Esophagus mucosa (tissue), 1 donor: ENCODE results near the gene VPS51. TPM values are rescaled to one million over a fixed set of nuclear protein-coding genes. Genes with fewer than 3 reads are reported as not detected.

ENCODE experiments used
- ATAC-seq: fragments of 200-7000 bp; cut with Tn5 transposase; one replicate; pipeline ENCODE4 v1.9.1; 2020
- total RNA-seq: library from RNA; stranded (reverse); gene quantifications from one replicate; pipeline ENCODE4 v1.2.4, GENCODE V29; 2023
- donor health status: DM: yes; HTN: yes; CAD: no.

The VPS51 gene
- 76.4 TPM for total RNA-seq

DNA sequence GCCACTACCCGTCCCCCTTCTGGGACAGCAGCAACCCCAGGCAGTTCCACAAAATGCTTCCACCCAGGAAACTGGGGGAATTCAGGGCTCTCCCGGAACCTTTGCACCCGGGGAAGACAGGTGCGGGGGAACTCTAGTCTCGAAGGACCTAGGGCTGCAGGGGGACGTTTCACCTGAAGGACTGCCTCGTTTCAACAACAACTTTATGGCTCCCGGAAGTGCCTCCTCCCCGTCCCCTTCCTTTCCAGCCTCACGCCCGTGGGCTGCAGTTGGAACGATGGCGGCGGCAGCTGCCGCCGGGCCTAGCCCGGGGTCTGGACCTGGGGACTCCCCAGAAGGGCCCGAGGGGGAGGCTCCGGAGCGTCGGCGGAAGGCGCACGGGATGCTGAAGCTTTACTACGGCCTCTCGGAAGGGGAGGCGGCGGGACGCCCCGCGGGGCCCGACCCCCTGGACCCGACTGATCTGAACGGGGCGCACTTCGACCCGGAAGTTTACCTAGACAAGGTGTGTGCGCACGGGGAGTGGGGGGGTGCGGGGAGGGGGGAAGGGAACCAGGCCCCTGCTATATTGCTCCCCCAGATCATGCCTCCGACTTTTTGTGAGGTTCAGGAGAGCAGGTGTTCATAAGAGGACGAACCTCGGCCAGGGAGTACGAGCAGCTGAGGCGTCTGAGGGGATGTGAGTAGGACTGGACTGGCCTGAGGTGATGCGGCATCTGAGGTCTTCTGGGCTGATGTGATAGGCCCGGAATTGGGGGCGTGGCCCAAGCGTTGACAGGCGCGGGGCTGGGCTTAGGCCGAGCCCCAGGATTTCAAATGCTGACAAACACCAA is at the start of gene VPS51:
TSS of gene VPS51 (plus strand) at position 241 of the 833 bp plus-strand sequence. CDS start at position 278, 37 bp downstream.
- ATAC-seq = peak; percentile 92

GRCh38 chr11:65047581-65048422 is 48.2 kb upstream of the VPS51 start:
- peak; percentile 4 for ATAC-seq

DNA sequence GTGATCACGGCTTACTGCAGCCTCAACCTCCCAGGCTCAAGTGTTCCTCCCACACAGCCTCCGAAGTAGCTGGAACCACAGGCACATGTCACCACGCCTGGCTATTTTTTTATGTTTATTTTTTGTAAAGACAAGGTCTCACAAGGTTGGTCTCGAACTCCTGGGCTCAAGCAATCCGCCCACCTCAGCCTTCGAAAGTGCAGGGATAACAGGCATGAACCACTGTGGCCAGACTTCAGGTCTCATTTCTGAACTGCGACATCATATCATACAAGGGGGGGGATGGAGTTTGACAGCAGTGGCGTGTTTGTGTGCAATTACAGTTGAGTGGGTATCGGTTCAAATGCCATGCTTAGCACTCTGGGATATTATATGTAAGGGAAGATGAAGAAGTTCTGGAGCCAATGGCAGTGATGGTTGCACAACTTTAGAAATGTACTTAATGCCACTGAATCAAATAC is 44.6 kb upstream of the VPS51 start:
- ATAC-seq = no peak

DNA sequence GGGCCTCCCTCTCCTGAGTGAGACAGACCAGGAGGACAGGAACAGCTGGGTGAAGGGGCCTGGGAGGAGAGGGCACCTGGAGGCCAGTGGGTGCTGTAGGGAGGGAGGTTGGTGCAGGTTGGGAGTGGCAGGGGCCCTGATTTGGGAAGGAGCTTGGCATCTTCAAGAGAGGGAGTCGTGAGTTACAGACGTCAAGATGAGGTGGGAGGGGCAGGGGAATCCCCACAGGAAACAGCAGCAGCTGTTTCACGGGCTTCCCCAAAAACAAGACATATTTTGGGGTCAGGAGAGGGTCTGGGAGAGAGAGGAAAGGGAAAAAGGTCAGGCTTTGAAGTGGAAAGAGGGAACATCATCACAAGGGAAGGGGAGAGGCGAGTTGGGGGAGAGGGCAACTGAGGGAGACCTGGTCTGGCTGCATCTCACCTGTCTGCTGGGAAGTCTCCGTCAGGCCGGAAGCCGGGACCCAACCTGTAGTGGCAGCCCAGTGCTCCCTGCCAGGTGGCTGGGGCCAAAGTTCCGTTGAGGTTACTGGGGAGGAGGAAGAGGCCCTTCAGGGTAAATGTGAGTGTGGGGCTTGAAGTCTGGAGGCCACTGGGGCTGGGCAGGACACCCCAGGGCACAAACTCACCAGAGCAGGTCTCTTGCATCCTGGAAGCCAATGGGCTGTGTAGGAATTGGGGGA is 42.0 kb upstream of the VPS51 start:
- no peak for ATAC-seq

DNA sequence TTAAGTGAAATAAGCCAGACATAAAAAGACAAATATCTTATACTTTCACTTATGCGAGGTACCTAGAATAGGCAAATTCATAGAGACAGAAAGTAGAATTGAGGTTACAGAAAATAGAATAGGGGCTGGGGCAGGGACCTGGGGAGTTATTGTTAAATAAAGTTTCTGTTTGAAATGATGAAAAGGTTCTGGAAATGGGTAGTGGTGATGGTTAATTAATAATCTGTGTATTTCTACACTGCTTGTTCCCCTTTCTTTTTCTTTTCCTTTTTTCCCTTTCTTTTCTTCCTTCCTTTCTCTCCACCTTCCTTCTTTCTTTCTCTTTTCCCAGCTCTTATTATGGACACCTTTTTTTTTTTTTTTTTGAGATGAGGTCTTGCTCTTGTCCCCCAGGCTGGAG is 40.5 kb upstream of the VPS51 start:
- no peak for ATAC-seq

- no peak for ATAC-seq
Measured at GRCh38 chr11:65056999-65057398, 39.0 kb upstream of the VPS51 start.

DNA sequence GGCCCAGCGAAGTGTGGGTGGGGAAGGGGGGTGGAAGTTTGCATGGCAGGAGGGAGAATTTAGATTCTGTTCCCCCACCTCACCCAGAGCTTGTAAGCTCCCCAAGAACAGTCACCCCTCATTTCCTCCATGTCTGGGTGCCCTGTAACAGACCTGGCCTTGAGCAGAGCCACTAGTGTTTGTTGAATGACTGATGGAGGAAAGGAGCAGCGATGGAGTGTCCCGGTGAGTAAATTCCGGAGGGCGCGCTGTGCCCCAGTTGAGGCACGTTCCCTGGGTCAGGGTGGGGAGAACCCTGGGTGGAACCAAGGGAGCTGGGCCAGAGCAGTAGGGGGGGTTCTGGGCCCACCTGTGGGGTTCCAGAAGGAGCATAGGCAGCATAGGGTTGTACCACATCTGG is 38.5 kb upstream of the VPS51 start:
- ATAC-seq = no peak

DNA sequence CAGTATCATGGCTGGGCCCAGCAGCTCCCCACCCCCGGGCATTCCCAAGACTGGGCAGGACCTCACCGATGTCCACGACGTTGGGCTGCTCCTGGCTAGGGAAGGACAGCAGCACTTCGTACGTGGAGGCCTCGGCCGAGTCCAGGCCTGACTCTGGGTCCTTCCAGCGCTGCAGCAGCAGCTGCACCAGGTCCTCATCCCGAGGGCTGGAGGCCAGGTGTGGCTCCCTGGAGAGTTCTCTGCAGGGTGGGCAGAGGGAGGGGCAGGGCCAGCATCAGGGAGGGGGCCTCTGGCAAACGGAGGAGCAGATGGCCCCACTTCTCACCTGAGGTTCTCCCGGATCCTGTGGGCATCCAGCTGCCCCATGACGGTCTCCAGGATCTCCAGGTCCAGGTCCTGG is 38.0 kb upstream of the VPS51 start:
- no peak for ATAC-seq

DNA sequence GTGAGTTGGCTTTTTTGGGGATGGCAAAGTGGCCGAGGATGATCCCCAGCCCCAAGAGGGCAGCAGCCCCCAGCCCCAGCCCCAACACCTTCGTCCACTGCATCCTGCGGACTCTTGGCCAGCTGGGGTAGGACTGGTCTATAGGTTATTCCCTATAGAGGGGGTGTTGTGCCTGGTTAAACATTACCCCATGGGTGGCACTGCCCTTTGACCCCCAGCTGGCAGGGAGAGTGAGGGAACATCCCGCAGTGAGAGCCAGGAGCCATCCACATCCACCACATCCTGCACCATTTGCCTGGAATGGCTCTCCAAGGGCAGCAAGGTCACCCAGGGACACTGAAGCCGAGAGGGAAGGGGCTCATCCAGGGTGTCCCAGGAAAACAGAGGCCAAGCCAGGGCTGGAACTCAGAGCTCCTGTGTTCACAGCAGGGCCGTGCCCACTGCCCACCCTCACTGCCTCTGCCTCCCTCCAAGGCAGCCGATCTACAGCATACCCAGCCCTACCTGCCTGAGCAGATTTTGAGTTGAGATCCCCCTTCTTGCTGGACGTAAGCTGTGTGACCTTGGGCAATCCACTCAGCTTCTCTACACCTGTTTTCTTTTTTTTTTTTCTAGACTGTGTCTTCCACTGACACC is 37.5 kb upstream of the VPS51 start, which contains the start of gene NAALADL1:
TSS of gene NAALADL1 (minus strand) at position 135 of the 636 bp plus-strand sequence. CDS start at position 103, 32 bp downstream.
- no peak for ATAC-seq

GRCh38 chr11:65059523-65059922 is 36.5 kb upstream of the VPS51 start:
- no peak for ATAC-seq

- ATAC-seq = no peak
Measured at GRCh38 chr11:65059959-65060824, 35.8 kb upstream of the VPS51 start.

GRCh38 chr11:65060913-65061408 is 35.1 kb upstream of the VPS51 start:
- no peak for ATAC-seq

DNA sequence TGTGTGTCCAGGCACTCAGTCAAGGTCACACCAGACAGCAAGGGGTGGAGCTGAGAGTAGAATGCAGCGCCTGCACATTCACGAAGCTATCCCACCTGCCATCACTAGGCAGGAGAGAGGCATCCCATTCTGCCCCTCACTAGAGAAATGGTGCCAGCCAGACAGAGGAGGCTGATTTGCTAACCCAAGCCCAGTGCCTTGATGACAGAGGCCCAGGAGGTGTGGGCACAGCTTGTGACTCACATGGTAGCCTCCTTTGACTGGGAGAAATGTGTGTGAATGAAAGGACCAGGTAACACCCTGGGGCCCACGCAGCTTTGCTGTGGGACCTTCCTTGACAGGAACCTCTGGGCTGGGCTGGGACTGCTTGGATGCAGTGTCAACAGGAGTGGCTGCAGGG is 32.5 kb upstream of the VPS51 start:
- peak; percentile 50 for ATAC-seq

GRCh38 chr11:65064847-65065240 is 31.2 kb upstream of the VPS51 start:
- ATAC-seq = no peak

DNA sequence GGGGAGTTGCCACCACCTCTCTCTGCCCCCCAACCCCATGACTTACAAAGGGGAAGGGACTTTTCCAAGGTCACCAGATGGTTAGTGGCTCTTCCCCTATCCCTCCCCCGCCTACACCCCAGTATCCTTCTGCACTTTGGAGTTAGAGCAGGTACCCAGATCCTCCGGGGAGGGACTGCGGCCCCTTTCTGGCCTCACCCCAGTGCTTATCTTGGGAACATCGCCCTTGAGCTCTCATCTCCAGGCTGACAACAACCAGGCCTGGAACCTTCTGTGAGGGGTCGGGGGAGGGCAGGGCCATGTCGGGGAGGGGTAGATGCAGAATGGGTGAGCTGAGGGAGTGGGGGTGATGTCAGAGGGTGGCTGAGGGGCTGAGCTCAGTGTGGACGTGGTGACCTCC is 30.2 kb upstream of the VPS51 start:
- ATAC-seq = no peak

DNA sequence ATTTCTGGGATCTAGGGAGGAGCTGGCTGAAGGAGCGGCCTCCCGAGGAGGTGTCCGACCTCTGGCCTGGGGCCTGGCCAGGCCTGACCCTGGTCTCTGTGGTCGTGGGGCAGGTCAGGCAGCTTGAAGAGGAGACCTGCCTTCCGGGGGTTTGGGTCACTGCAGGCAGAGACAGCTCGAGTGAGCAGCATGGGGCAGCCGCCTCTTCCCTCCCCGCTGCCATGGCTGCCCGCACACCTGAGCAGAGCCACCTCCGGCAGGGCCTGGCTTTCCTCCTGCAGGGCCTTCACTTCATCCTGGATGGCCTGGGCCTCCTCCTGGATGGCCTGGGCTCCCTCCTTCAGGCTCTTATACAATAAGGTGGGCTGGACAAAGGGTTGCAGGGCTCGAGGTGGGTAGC is 29.7 kb upstream of the VPS51 start:
- ATAC-seq = no peak

DNA sequence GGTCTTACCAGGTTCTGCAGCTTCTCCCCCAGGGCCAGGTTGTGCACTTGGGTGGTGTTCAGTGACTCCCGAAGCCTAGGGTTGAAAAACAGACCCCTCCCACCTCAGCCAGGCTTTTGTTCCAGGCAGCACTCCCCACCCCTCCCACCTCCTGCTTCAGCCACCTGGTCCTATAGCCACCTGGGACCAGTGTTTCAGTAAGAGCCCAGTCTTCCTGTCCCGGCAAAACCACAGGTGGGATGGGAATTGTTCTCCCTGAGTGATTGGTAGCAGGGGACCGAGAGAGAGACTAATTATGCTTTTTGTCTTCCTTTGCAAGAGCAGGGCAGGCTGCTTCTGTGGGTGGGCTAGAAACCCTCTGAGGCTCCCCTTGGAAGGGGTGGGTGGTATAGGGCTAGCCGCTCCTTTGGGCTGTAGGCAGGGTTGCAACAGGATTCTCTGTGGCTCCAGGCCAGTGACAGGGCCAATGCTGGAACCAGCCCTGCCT is 29.2 kb upstream of the VPS51 start:
- no peak for ATAC-seq

- ATAC-seq = no peak
Measured at GRCh38 chr11:65067446-65067845, 28.6 kb upstream of the VPS51 start.

GRCh38 chr11:65069217-65069616 is 26.8 kb upstream of the VPS51 start:
- no peak for ATAC-seq

DNA sequence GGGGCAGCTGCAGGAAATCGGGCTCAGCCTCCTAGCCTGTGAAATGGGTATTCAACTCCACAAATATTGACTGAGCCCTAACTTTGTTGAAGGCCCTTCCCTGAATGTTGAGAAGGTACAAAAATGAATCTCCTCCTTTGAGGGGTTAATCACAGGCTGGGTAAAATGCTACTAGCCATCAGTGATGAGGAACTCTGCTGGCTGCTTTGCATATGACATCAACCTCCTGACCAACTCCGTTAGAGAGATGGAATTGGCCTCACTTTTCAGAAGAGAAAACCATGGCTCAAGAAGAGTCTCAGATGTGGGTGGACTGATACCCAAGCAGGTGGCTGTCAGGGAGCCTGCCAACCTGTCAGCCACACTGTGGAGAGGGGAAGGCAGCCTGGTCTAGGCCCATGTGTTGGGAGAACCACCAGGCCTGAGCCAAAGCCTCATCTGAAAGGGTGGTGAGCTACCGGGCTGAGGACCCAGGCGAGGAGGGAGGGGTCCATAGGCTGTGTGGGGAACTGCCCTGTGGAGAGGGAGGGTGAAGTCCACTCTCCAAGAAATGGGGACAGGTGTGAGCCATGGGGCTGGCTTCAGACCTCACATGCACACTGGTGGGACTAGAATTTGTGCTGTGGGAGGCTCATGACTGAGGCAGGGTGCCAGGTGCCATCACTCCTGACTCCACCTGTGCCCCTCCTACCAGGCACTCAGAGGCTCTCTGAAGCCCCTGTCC is 23.9 kb upstream of the VPS51 start:
- ATAC-seq = peak; percentile 21
